CD4-positive, alpha-beta T cell treated with Interleukin-17A for 1 hour (primary cell): Measurements from ENCODE around the gene ARHGAP33.

ENCODE experiments used
- DNase-seq: peaks from one replicate; pipeline ENCODE4 v3.0.0-alpha.2; 2020

ARHGAP33 gene

DNA sequence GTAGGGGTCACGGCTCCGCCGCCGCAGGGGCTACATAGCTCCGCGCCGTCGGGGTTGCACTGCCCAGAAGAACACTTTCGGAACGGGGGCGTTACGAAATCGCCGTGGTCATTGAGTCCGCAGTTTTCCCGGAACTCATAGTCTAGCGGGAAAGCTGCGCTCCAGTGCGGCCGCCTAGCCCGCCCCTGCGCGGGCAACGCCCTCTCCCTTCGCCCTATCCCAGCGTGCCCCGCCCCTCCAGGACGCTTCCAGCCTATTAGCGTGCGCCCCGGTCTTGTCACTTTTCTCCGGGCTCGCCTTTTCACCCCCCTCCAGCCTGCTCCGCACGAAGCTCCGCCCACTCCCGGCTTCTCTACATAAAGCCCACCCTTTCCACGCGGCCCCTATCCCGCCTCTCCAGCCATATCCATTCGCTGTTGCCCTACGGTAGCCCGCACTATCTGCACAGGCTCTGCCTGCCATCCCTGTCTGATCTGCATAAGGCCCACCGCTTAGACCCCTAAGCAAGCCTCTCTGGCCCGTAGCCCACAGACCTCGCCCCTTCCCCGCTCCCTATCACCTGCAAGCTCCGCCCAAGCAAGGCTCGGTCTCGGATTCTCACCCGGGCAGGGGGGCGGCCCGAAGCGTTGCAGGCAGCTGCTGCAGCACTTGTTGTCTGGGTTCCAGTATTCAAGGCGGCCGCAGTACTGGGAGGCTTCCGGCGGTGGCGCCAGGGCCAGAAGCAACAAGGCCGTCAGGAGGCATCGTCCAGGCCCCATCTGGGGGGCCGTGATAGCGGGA, 34.8 kb upstream of the ARHGAP33 start:
- DNase-seq, result peak; percentile 95

DNA sequence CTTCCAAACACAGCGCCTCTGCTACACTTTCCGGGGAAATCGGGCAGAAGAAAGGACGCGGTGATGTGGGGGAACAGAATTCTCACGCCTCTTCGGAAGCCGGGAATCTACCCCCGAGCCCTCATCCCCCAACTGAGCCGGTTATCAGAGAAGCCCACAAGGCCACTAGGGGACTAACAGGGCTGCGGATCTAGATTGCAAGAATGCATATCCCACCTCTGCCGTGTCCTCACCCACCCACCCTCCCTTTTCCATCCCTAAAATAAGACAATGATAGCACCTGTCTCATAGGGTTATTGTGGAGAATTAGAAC, 34.2 kb upstream of the ARHGAP33 start:
- DNase-seq, result no peak

DNA sequence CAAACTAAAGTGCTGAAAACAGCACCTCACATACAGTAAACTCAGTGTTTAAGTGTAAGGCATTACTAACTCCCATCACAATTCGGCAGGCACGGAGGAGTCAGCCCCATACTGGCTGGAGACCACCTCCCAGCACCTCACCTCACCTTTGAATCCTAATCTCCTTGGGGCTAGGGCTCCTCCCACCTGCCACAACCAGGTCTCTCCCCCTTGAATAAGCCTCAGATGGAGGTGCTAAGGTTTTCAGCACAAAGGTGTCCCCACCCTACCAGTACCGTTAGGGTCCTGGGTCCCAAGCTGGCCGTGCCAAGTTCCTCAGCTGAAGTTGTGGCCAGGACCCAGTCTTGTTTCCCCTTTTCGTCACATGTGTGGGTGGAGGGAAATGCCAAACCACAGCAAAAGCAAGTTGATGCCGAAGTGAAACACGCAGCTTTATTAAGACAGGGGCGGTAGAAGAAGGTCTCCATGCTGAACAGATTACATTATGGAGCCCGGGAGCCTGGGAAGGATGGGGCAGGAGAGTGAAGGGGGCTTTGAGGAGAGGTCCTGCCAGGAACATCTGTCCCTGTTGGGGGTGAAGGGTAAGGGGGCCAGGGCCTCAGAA, 33.1 kb upstream of the ARHGAP33 start, which contains the start of gene IGFLR1:
Gene IGFLR1, minus strand, starts transcription at position 332 of the 604 bp plus-strand sequence. CDS start 1,272 bp downstream, outside the sequence.
- peak; percentile 81 for DNase-seq

DNA sequence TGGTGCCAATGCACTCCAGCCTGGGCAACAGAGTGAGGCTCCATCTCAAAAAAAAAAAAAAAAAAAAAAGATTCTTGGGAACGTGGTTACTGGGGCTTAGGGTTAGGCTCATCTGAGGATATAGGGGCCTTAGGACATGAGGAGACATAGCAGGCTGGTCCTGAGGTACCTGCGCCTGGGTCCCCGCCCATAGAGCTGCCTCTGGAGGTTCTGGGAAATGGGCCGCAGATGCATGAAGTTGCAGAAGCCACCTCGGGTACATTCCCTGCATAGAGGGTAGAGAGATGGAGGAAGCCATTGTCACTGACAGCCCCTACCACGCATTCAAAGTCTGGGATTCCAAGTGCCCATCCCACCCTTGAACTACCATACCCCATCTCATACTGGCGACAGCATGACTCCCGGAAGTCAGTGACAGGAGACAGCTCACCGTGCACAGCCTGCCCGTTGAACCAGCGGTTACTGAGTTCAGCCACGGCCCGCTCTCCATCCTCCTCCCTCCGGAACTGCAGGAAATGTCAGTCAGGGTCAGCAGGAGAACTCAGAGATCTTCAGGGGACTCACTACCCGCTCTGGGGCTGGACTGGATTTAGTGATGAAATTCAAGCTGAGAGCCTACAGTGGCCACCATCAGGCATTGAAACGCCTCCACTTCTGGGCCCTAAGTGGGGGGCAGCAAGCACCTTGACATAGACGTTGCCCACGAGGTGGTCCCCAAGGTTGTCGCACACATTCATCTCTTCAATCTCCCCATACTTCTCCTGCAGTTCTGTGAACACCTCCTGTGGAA, 31.5 kb upstream of the ARHGAP33 start:
- no peak for DNase-seq

GRCh38 chr19:35744430-35745327, 30.7 kb upstream of the ARHGAP33 start:
- DNase-seq, result peak; percentile 96

DNA sequence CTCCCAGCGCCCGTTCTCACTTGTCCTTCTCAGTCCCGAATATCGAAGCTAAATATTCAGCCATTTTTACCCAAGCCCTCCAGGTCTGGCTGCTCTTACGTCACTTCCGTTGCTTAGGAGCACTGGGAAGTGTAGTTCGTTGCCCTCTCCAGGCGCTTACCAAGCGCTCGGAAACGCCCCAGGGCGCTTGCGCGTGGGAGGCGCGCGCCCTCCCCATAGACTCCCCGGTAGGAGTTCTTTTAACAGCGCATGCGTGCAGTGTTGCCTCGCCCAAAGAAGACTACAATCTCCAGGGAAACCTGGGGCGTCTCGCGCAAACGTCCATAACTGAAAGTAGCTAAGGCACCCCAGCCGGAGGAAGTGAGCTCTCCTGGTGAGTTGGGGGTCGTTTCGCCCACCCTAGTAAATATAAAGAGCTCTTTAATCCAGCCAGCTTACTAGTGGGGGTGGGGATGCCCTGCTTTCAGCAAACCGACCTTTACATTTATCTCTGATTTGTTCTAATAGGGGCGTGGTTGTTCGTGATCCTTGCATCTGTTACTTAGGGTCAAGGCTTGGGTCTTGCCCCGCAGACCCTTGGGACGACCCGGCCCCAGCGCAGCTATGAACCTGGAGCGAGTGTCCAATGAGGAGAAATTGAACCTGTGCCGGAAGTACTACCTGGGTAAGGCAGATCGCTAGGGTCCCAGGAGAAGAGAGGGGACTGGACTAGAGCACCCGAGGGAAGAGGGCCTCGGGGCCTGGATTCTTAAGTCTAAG, 29.9 kb upstream of the ARHGAP33 start, which contains the start of the genes PSENEN and U2AF1L4:
Gene PSENEN, plus strand, starts transcription at position 324 of the 759 bp plus-strand sequence. Its CDS starts 280 bp downstream, at position 604.
Gene U2AF1L4, minus strand, starts transcription at position 91 of the 759 bp plus-strand sequence. Its CDS starts 27 bp downstream, at position 64.
- peak; percentile 99 for DNase-seq

- DNase-seq, result no peak
These were observed 29.3 kb upstream of the ARHGAP33 start for GRCh38 chr19:35746087-35746462.

- no peak for DNase-seq
These were observed 28.8 kb upstream of the ARHGAP33 start for GRCh38 chr19:35746531-35746930.

GRCh38 chr19:35748106-35749020, 27.0 kb upstream of the ARHGAP33 start, which contains the start of gene LIN37:
LIN37 (plus strand) TSS chr19:35748576; CDS start chr19:35748725, 149 bp downstream.
- DNase-seq, result peak; percentile 100

GRCh38 chr19:35750167-35750566, 25.2 kb upstream of the ARHGAP33 start:
- DNase-seq, result no peak

GRCh38 chr19:35751839-35752745, 23.3 kb upstream of the ARHGAP33 start:
- DNase-seq, result no peak

DNA sequence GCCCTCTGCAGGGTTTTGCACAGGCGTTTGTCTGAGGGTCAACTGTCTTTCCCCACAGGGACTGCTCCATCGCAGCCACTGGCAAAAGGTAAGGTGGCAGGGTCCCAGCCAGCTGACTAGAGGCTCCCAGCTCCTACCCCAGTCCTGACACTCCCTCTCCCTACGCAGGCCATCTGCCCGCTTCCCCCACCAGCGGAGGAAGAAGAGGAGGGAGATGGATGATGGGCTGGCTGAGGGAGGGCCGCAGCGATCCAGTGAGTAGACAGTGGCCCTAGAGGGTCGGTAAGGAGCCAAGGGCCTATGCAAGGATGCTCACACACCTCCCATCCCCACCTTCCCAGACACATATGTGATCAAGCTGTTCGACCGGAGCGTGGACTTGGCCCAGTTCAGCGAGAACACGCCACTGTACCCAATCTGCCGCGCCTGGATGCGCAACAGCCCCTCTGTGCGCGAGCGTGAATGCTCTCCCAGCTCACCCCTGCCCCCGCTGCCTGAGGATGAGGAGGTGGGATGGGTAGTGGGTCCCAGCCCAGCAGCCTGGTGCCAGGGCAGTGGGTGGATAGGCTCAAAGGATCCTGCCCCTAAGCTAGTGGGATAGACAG, 22.5 kb upstream of the ARHGAP33 start:
- no peak for DNase-seq

GRCh38 chr19:35753634-35754369, 21.6 kb upstream of the ARHGAP33 start:
- no peak for DNase-seq

- DNase-seq, result no peak
These were observed 20.8 kb upstream of the ARHGAP33 start for GRCh38 chr19:35754370-35755130.

DNA sequence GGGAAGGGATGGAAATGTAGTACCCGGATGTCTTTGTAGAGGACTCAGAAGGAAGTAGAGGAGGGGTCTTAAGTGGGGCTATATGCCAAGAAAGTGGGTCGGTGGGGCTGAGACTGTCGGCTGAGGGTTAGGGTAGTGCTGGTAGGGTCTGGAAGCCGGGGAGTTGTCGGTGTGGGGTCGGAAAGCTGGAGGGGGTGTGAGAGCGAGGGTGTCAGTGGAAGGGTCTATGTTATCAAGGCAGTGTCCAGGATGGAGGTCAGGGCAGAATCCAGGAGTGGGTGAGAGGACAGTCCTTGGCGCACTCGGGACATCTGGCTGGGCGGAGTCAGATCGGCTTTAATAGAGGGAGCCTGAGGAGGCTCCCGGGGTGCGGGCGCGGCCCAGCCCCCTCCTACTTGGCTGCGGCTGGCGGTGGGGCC, 20.2 kb upstream of the ARHGAP33 start:
- DNase-seq, result no peak

GRCh38 chr19:35755550-35756376, 19.6 kb upstream of the ARHGAP33 start:
- DNase-seq, result peak; percentile 71
